GM18868 (cell line): ENCODE measurements around the gene PTPN12.
A peak's percentile ranks its signal among the peaks of the same experiment; 100 is the strongest.
"Not testable (repeated sequence)": the region's sequence is repeated elsewhere in the genome, so short reads cannot be mapped to it uniquely, and the experiment has no call there.

ENCODE experiments used
- ATAC-seq: cut with Tn5 transposase; IDR thresholded peaks from one replicate; pipeline ENCODE4 v1.9.1; 2021; ENCODE audit warnings: mild to moderate bottlenecking, moderate library complexity; ENCODE audit not compliant: unreplicated experiment

Gene PTPN12

GRCh38 chr7:77537136-77537777, at the start of gene PTPN12:
PTPN12 (plus strand) TSS chr7:77537295; CDS start chr7:77537547, 252 bp downstream.
- peak; percentile 35 for ATAC-seq

DNA sequence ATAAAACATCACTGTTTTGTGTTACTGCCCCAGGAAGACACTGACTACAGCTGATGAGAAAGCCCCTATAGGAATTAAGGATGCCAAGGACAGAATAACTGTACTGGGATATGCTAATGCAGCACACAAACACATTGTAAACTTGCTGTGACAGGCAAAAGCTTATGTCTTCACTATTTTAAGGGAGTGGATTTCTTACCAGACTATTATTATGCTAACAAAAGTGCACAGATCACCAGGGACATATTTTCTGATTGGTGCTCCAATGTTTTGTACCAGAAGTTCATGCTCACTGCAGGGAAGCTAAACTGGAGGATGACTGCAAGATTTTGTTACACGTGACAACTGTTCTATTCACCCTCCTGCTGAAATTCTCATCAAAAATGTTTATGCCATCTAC, 48.1 kb upstream of the PTPN12 start:
- ATAC-seq = no peak

DNA sequence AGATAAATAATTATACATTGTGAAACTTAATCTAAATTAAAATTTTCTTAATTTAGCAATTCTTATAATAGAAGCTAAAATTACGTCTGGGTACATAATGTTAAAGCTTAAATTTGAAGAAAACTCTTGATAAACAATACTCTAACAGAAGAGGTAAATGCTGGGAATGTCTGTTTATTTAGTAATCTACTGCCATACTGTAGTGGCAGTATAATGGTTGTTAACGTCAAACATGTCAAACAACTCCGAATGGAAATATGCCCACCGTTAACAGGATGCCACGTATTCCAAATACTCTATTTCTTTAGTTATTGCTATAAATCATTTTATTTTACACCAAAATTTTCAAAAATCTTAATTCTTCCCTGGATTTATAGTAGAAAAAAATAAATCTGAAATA, 40.0 kb upstream of the PTPN12 start:
- no peak for ATAC-seq

DNA sequence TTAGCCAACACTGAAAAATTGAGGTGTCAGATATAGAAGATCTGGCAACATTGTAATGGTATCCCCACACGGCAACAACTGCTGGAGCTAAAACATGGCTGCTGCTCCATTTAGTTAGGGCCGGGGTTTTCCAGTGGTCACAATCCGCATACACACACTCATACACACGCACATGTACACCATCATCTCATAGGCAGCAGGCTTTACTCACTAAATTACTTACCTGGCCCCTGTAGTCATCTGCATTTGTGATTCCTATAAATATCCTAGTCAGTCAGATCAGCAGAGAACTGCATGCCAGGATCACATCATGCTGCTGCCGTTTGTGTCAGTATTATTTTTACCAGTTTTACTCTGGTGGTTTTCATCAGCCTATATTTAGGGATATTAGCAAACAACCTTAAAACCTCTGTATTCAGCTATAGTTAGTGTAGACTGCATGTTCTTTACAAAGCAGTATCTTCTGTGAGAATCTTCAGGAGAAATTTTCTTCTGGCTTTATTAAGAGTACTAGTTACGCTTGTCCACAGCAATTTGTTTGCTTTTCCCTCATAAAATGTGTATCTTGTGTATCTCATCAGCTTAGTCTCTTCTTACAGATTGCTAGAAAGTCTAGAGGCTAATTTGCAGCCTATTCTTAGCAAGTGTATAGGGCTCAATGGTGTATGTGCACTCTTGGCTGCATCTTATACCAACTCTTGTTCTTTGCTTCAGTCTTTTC, 38.3 kb upstream of the PTPN12 start:
- peak; percentile 65 for ATAC-seq

- ATAC-seq = no peak
Measured at GRCh38 chr7:77501192-77501515, 35.9 kb upstream of the PTPN12 start.

DNA sequence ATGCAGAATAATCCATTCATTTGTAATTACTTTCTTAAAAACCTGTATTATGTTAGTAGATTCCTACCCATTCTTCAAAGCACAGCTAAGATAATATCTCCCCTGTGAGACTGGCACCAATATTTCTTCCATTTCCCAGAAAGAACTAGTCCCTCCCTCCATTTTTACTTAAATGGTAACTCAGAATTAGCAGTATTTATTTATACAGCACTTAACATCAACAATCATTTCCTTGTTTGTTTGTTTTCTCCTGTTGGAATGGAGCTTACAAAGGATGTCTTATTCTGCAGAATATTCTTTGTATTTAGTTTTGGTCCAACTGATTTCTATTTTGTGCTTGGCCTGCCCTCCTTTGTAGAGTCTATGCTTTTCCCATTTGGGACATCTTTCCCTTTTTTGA, 32.1 kb upstream of the PTPN12 start:
- no peak for ATAC-seq

DNA sequence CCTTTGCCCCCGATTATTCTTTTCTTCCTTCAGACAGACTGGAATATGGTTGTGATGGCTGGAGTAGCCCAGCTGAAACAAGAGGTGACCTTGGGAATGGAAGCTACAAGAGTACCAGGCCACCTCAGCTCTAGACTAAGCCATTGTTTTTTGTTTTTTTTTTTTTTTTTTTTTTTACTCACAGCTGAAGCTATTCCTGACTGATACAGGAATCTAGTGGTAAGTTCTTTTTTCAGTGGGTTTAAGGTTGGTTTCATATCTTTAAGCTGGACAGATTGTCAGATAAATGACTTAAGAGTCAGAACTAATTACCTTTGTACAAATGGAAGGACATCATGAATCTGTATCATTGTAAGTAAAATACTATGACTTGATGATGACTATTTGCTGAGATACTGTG, 30.2 kb upstream of the PTPN12 start:
- ATAC-seq = no peak

DNA sequence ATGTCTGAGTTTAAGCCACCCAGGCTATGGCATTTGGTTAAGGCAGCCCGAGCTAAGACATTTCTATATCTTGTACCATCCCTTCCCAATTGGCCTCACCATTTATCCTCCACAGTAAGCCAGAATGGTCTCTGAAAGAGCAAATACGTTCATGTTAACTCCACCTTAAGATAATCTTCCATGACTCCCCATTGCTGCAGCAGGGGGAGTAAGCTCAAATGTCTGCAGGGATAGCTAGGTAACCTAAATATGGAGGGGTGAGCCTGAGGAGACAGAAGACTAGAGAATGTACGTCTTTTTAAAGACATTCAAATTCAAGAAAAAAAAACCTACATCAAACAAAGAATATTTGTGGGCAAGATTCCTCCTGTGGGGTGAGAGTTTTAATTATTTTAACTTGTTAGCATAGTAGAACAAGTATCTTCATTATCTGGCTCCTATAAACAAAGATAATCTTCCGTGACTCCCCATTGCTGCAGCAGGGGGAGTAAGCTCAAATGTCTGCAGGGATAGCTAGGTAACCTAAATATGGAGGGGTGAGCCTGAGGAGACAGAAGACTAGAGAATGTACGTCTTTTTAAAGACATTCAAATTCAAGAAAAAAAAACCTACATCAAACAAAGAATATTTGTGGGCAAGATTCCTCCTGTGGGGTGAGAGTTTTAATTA, 24.0 kb upstream of the PTPN12 start:
- not testable (repeated sequence) for ATAC-seq

GRCh38 chr7:77516085-77516484, 21.0 kb upstream of the PTPN12 start:
- no peak for ATAC-seq

DNA sequence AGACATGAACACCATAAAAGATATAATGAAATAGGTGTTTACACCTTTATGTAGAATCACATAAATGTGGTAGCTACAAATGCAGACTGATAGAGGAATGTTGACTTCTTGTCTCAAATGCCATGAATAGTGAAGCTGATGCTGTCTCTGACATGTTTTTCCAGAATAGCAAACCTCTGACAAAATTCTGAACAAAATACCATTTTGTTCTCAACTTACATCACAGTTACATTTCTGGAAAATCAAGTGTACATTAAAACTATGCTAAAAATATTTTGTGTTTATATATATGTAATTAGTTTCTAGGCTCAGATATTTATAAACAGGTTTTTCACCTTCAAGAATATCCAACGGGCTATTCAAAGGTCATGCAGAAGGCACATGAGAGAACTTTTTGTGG, 16.8 kb upstream of the PTPN12 start:
- ATAC-seq = no peak

DNA sequence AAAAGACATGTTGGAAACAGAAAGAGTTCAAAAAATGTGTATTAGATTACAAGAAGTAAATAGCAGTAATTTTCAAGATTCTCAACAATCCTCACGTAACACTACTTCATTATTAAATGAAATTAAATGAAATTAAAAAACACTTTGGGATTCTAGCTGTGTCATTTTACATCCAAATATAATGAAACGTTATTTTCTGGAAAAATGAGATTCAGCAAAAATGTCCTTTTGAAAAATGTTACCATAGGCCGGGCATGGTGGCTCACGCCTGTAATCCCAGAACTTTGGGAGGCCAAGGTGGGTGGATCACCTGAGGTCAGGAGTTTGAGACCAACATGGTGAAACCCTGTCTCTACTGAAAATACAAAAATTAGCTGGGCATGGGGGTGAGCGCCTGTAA, 15.6 kb upstream of the PTPN12 start:
- ATAC-seq = not testable (repeated sequence)

DNA sequence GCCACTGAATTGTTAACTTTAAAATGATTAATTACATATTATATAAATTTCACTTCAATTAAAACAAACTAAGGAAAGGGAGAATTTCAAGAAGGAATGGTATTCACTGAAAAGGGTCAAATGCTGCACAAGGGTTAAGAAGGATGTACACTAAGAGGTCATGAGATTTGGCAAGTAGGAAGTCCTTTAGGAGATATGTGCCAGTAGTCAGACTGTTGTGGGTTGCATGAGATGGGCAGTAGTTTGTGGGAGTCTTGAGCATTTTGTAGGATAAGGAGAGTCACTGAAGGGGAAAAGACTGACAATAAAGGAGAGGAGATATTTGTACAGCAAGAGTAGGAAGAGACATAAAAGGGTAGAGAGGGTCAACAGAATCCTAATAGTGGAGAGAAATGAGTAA, 12.4 kb upstream of the PTPN12 start:
- ATAC-seq = no peak

DNA sequence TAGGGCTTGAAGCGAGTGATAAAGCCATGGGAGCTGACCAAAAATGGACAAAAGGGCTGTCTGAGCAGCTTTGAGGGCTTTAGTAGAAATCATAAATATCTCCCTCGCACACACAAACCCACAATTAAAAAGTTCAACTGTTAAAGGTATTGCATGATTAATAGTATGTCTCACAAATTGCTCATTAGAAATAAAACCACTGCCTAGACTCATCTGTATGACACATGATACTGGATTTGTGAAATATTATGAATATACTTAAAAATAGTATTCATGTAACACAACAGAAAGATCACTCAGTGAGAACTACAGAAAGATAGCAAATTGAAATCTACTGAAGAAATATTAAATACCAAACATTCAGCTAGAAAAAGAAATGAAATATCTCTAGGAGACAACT, 11.9 kb upstream of the PTPN12 start:
- ATAC-seq = no peak

- no peak for ATAC-seq
Measured at GRCh38 chr7:77528368-77528767, 8.7 kb upstream of the PTPN12 start.

DNA sequence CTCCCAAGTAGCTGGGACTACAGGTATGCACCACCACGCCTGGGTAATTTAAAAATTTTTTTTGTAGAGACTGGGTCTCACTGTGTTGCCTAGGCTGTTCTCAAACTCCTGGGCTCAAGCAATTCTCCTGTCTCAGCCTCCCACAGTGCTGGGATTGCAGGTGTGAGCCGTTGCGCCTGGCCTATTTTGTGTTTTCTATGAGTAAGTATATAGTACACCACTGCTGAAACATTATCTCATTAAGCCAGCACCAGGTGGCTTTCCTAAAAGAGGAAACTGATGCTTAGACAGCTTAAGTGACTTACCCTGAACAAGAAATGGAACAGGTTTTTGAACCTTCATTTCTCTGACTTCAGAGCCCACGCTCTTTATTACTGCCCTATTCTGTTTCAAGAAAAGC, 7.8 kb upstream of the PTPN12 start:
- ATAC-seq = no peak

DNA sequence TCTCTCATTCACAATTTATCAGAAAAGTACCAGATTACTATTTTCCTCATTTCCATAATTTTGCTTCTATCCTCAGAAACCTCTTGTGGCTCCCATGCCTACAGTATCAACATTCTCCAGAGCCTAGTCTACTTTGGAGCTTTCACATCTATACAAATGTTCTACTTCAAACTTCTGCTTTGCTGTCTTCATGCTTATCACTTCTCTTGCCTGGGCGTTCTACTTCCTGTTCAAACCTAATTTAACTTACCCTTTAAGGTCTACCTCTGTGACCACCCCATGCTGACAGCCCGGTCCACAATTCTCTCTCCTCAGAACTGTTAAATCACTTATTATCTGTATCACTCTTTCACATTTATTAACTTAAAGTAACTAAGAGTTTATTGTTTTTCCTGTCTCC, 6.1 kb upstream of the PTPN12 start:
- ATAC-seq = no peak

DNA sequence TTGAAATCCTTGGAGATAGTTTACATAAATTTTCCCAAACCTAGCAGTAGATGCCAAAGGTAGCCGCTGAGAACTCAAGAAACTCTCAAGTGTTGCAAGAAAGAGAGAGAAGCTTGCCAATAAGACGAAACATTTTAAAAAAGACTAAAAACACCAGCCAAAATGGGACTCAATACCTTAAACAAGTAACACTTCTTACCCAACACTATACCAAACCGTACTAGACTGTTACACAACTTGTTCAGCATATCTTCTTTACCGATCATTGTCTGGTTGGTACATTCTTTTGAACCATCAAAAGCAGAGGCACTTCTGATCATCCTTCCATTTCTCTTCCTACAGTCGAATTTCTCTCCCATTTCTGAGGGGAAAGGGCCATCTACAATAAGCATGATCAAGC, 4.8 kb upstream of the PTPN12 start:
- no peak for ATAC-seq

GRCh38 chr7:77532732-77533131, 4.4 kb upstream of the PTPN12 start:
- ATAC-seq = not testable (repeated sequence)

GRCh38 chr7:77534046-77534445, 3.0 kb upstream of the PTPN12 start:
- not testable (repeated sequence) for ATAC-seq

DNA sequence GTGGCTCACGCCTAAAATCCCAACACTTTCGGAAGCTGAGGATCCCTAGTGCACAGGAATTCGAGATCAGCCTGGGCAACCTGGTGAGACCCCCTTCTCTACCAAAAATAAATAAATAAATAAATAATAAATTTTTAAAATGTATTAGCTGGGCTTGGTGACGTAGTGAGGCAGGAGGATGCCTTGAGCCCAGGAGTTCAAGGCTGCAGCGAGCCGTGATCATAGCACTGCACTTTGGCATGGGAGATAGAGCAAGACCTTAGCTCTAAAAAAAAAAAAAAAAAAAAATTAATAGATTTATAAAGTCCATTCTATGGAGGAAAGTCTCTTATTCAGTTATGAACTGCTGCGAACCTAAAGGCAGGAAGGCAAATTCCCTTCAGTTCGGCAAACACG, 1.1 kb upstream of the PTPN12 start:
- ATAC-seq = no peak

DNA sequence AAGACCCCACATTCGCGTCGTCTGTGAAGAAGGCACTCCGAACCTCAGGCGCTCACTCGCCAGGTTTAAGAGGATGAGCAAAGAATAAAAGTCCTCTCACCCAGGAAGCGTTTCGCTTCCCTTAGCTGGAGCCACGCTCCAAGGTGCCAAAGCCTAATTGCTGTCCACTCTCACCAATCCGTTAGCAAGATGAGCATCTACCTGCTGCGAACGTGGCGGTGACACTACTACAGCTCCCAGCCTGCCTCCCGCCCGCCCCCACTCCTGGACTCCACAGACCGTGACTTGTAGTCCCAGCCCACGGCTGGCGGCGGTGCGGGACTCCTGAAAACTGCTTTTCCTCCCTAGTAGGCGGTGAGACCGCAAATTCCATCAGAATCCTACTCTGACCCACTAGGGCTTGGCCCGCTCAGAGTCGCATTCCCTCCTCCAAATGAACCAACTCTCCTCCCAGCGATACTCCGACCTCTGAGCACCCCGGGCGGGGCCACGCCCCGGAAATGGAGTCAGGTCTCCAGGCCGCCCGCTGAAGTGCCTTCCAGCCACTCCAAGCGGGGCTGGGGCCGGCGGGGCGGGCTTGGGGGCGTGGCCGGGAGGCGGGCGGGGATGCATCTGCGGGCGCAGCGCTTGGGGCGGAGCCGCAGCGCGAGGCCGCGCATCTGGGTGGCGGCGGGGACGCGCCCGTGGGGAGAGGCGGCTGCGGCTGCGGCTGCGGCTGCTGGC, 521 bp upstream of the PTPN12 start:
- ATAC-seq = peak; percentile 93
